ENCODE data around the gene RSPRY1.

DNA sequence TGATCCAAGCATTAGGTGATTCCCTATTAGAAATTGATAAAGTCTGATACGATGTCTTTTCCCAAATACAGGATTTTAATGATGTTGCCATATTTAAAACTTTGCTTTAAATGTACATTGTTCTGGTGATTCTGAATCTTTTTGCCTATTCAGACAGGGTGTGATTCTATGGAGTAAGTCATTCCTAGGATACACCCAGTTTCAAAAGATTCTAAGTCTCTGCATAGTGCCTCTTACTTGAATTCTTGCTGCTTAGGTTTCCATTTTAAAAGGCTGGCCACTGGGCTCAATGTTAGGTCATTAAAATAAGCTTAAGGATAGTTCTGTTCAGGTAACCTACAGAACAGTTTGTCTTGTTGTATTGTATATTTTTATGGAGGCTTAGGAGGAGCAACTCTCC, 36.9 kb downstream of the RSPRY1 start:
- TF ChIP-seq, protein P1, sequence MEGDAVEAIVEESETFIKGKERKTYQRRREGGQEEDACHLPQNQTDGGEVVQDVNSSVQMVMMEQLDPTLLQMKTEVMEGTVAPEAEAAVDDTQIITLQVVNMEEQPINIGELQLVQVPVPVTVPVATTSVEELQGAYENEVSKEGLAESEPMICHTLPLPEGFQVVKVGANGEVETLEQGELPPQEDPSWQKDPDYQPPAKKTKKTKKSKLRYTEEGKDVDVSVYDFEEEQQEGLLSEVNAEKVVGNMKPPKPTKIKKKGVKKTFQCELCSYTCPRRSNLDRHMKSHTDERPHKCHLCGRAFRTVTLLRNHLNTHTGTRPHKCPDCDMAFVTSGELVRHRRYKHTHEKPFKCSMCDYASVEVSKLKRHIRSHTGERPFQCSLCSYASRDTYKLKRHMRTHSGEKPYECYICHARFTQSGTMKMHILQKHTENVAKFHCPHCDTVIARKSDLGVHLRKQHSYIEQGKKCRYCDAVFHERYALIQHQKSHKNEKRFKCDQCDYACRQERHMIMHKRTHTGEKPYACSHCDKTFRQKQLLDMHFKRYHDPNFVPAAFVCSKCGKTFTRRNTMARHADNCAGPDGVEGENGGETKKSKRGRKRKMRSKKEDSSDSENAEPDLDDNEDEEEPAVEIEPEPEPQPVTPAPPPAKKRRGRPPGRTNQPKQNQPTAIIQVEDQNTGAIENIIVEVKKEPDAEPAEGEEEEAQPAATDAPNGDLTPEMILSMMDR (IDR thresholded peaks at IDR 0.05): no peak
- TF ChIP-seq ZFX (IDR thresholded peaks at IDR 0.05; ENCODE audit: borderline replicate concordance): no peak
